ENCODE results near the gene SLC6A18.
"Not testable (repeated sequence)": the region's sequence is repeated elsewhere in the genome, so short reads cannot be mapped to it uniquely, and the experiment has no call there.

The SLC6A18 gene

GRCh38 chr5:1257841-1258240 is 32.7 kb downstream of the SLC6A18 start:
- Mint-ChIP-seq H3K27ac (peak overlapping the region in 1 of 2 donors; percentile 13), H3K27me3 (peaks cover 4 to 23% of the 10 kb centered on the region in 2 donors), H3K4me3 (no peak overlapping the region), H3K4me1 (ENCODE audit: low read depth in 2 of 2) (peaks cover 9 to 18% of the 10 kb centered on the region in 2 donors), H3K9me3 (no peaks in the 10 kb centered on the region), H3K36me3 (ENCODE audit: insufficient read depth) (no peaks in the 10 kb centered on the region)
- DNase-seq, result no peak
- ATAC-seq (replicated peaks), result no peak

DNA sequence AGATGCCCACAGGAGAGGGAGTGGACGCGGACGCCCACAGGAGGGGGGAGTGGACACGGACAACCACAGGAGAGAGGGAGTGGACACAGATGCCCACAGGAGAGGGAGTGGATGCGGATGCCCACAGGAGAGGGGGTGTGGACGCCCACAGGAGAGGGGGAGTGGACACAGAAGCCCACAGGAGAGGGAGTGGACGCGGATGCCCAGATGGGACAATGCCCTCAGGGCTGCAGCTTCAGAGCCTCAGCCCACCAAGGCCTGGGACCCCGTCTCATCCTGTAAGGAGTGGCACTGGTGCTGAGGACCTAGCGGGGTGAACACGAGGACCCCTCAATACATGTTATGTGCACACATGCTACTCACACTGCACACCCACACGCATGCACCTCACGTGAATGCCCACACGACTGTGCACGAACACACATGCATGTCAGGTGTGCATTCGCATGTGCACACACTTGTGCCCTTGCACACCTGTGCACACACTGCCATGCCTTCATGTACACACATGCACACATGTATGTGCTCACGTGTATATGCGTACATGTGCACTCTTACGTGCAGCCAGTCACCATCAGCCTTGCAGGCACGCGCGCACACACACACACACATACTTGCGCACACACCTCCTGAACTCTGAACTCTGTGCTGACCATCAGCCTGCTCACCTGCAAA is 34.8 kb downstream of the SLC6A18 start:
- Mint-ChIP-seq H3K27me3 (peaks cover 4 to 23% of the 10 kb centered on the region in 2 donors), H3K9me3 (no peaks in the 10 kb centered on the region)
- ATAC-seq (replicated peaks), result no peak

GRCh38 chr5:1261643-1262042 is 36.5 kb downstream of the SLC6A18 start:
- ATAC-seq (replicated peaks), result no peak
- Mint-ChIP-seq H3K9me3 (no peaks in the 10 kb centered on the region), H3K27ac (no peak overlapping the region), H3K36me3 (ENCODE audit: insufficient read depth) (no peaks in the 10 kb centered on the region), H3K4me3 (no peak overlapping the region), H3K4me1 (ENCODE audit: low read depth in 2 of 2) (no peaks in the 10 kb centered on the region), H3K27me3 (peaks cover 4 to 23% of the 10 kb centered on the region in 2 donors)
- DNase-seq, result no peak

More for the DNA sequence above, 34.8 kb downstream of the SLC6A18 start:
- H3K27ac Mint-ChIP-seq, result no peak overlapping the region
- DNase-seq, result no peak
- peaks cover 5 to 13% of the 10 kb centered on the region in 2 donors for H3K4me1 Mint-ChIP-seq (ENCODE audit: low read depth in 2 of 2)
- no peak overlapping the region for H3K4me3 Mint-ChIP-seq
- no peaks in the 10 kb centered on the region for H3K36me3 Mint-ChIP-seq (ENCODE audit: insufficient read depth)

- Mint-ChIP-seq H3K4me1 (ENCODE audit: low read depth in 2 of 2) (no peaks in the 10 kb centered on the region), H3K27me3 (peaks cover 4 to 23% of the 10 kb centered on the region in 2 donors), H3K27ac (no peak overlapping the region), H3K4me3 (no peak overlapping the region), H3K36me3 (ENCODE audit: insufficient read depth) (no peaks in the 10 kb centered on the region), H3K9me3 (no peaks in the 10 kb centered on the region)
- no peak for DNase-seq
- ATAC-seq (replicated peaks), result no peak
Measured at GRCh38 chr5:1262381-1262780, 37.2 kb downstream of the SLC6A18 start.

DNA sequence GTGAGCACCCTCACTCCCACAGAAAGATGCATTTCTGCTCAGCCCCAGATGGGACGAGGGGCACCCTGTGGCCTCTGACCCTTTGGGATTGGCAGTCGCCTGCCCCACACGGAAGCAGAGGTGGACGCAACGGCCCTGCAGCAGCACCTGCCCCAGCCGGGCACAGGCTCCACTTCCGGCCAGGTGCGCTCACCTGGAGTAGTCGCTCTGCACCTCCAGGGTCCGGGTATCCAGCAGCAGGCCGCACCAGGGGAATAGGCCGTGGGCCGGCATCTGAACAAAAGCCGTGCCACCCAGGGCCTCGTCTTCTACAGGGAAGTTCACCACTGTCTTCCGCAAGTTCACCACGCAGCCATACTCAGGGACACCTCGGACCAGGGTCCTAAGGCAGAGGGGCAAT is 39.0 kb downstream of the SLC6A18 start:
- Mint-ChIP-seq H3K27ac (no peak overlapping the region), H3K36me3 (ENCODE audit: insufficient read depth) (peaks cover 3% of the 10 kb centered on the region), H3K27me3 (peaks cover 4 to 9% of the 10 kb centered on the region in 2 donors), H3K4me1 (ENCODE audit: low read depth in 2 of 2) (peaks cover 6 to 8% of the 10 kb centered on the region in 2 donors), H3K4me3 (no peak overlapping the region), H3K9me3 (no peaks in the 10 kb centered on the region)
- ATAC-seq (replicated peaks), result no peak
- DNase-seq, result no peak

- no peak for DNase-seq
- no peaks in the 10 kb centered on the region for H3K9me3 Mint-ChIP-seq
- peaks cover 6 to 8% of the 10 kb centered on the region in 2 donors for H3K4me1 Mint-ChIP-seq (ENCODE audit: low read depth in 2 of 2)
Measured at GRCh38 chr5:1265026-1265425, 39.8 kb downstream of the SLC6A18 start.

DNA sequence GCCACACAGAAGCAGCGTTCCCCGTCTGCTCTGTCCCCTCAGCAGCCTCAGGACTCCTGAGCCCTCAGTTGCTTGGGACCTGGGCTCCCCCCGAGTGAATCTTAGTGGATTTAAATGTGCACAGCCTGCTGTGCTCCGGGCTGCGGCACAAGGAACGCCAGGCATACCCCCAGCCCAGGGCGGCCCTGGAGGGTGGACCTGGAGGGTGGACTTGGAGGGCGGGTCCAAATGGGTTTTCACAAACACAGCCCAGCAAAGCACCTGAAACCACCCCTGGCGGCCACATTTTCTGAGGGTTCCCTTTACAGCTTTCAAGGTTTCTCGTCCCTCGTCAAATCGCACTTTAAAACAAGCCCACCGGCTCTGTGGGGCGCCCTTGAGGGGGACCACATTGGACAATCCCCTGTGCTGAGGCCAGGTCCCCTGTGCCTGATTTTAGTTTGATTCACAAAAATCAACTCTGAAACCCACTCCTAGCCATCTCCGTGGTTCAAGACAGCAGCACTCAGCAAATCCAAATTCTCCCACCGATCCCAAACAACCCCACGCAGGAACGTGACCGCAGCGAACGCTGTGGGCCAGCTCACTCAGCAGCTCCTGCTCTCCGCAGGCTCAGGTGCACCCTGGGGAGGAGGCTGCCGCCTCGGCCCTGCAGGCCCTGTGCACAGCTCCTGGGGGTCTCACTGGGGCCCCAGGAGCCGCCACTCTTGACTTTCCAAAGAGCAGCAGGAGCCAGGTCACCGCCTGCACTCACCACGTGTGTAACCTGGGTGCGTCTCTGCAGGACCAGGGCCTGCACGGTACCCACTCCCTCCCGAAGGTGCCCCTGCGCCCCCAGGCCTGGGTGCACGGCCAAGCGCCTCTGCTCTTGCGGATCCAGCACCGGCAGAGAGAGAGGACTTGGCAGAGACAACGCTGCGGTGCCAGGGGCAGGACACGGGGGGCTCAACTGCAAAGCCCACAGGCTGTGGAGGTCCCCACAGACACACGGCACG is 40.6 kb downstream of the SLC6A18 start:
- Mint-ChIP-seq H3K9me3 (no peaks in the 10 kb centered on the region), H3K27me3 (peaks cover under 1 to 9% of the 10 kb centered on the region in 2 donors), H3K4me3 (no peak overlapping the region), H3K4me1 (ENCODE audit: low read depth in 2 of 2) (peaks cover 6 to 8% of the 10 kb centered on the region in 2 donors), H3K27ac (peak overlapping the region in 1 of 2 donors; percentile 55), H3K36me3 (ENCODE audit: insufficient read depth) (peaks cover 3% of the 10 kb centered on the region)
- ATAC-seq (replicated peaks), result no peak
- no peak for DNase-seq

More at GRCh38 chr5:1265026-1265425, 39.8 kb downstream of the SLC6A18 start:
- ATAC-seq (replicated peaks), result no peak
- Mint-ChIP-seq H3K27ac (peak overlapping the region in 1 of 2 donors; percentile 55), H3K4me3 (no peak overlapping the region), H3K36me3 (ENCODE audit: insufficient read depth) (peaks cover 3% of the 10 kb centered on the region), H3K27me3 (peaks cover 4 to 9% of the 10 kb centered on the region in 2 donors)

- H3K27me3 Mint-ChIP-seq, result peaks cover 0 to 7% of the 10 kb centered on the region in 2 donors
- DNase-seq, result no peak
- H3K4me3 Mint-ChIP-seq, result no peak overlapping the region
- no peak for ATAC-seq (replicated peaks)
- no peak overlapping the region for H3K27ac Mint-ChIP-seq
- H3K4me1 Mint-ChIP-seq (ENCODE audit: low read depth in 2 of 2), result peaks cover 6 to 8% of the 10 kb centered on the region in 2 donors
- no peaks in the 10 kb centered on the region for H3K9me3 Mint-ChIP-seq
- peaks cover 3% of the 10 kb centered on the region for H3K36me3 Mint-ChIP-seq (ENCODE audit: insufficient read depth)
Measured at GRCh38 chr5:1266791-1267190, 41.6 kb downstream of the SLC6A18 start.

- H3K36me3 Mint-ChIP-seq (ENCODE audit: insufficient read depth), result not testable (repeated sequence)
Measured at GRCh38 chr5:1267464-1267863, 42.3 kb downstream of the SLC6A18 start.

DNA sequence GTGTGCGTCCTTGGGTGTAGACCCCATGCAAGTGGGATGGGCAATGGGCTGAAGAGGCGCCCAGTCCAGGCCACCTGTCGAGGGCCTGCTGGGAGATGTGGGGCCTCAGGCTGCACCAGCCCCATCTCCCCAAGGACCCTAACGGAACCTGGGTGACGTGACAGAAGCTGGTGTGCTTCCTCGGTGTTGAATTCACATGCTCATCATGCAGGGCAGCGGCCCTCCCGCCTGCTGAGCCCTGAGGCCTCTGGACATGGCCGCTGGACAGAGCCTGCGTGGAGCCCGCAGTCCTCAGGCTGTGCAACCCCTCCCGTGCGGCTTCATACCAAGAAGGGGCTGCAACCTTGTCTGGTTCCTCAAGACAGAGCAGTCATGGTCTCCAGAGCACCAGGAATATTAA is 42.9 kb downstream of the SLC6A18 start:
- no peak for DNase-seq
- Mint-ChIP-seq H3K9me3 (no peaks in the 10 kb centered on the region), H3K27ac (no peak overlapping the region), H3K27me3 (peaks cover 0 to 7% of the 10 kb centered on the region in 2 donors), H3K4me3 (no peak overlapping the region), H3K36me3 (ENCODE audit: insufficient read depth) (peaks cover 3% of the 10 kb centered on the region), H3K4me1 (ENCODE audit: low read depth in 2 of 2) (peaks cover 6 to 8% of the 10 kb centered on the region in 2 donors)
- no peak for ATAC-seq (replicated peaks)

More at GRCh38 chr5:1267464-1267863, 42.3 kb downstream of the SLC6A18 start:
- H3K4me1 Mint-ChIP-seq (ENCODE audit: low read depth in 2 of 2); H3K27me3 Mint-ChIP-seq; H3K9me3 Mint-ChIP-seq; DNase-seq; H3K4me3 Mint-ChIP-seq; ATAC-seq (replicated peaks); H3K27ac Mint-ChIP-seq: not testable (repeated sequence)

DNA sequence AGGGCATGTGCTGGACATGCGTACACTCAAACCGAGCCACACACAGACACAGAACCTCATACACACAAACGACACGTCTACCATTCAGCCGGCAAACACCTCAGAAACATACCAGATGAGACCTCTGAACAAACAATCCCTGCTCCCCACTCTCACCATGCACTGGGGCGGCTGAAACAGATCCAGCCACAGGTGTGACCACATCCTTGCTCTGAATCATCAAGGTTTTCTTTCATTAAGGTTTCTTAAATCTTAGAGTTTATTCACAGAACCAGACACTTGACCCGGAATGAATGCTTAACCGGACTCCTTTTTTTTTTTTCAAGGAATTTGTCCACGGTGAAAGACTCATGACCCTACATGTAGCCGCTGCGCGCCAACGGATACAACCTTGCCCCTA is 43.5 kb downstream of the SLC6A18 start:
- Mint-ChIP-seq H3K9me3 (no peaks in the 10 kb centered on the region), H3K36me3 (ENCODE audit: insufficient read depth) (peaks cover 3% of the 10 kb centered on the region), H3K4me3 (no peak overlapping the region), H3K4me1 (ENCODE audit: low read depth in 2 of 2) (peaks cover 6 to 8% of the 10 kb centered on the region in 2 donors), H3K27ac (no peak overlapping the region), H3K27me3 (peaks cover 0 to 7% of the 10 kb centered on the region in 2 donors)
- DNase-seq, result peak; percentile 18 to 23 (median 21)
- peak; percentile 89 for ATAC-seq (replicated peaks)

DNA sequence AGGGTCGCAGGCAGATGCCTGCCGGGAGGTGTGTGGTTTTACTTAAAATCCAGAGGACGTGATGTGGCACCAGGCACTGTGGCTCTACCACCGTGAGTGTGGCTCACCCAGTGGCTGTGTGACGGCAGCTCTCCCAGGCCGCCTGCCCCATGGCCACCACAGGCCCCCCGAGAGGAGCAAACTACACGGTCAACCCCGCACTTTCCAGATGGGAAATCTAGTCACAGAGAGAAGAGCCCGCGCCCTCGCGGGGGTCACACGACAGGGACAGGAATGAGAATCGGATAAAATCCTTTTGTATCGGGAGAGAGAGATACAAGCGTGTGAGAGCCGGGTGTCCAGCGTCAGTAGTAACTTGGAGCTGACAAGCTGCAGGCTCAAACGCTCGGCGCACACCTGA is 45.2 kb downstream of the SLC6A18 start:
- DNase-seq (no peak), ATAC-seq (replicated peaks) (no peak)
- Mint-ChIP-seq H3K27ac (no peak overlapping the region), H3K36me3 (ENCODE audit: insufficient read depth) (peaks cover 3% of the 10 kb centered on the region), H3K9me3 (no peaks in the 10 kb centered on the region), H3K4me1 (ENCODE audit: low read depth in 2 of 2) (peaks cover 6 to 10% of the 10 kb centered on the region in 2 donors), H3K4me3 (no peak overlapping the region), H3K27me3 (peaks cover 0 to 7% of the 10 kb centered on the region in 2 donors)

Data from effector memory CD8-positive, alpha-beta T cell (primary cell).